ENCODE results near the gene PTPN1. TPM values are rescaled to one million over a fixed set of nuclear protein-coding genes. Genes with fewer than 3 reads are reported as not detected.

Gene PTPN1
- total and polyA plus RNA-seq, 2 experiments from 2014 or later, result 16.9 to 26.4 TPM

- Mint-ChIP-seq H3K9me3 (peaks cover 6% of the 10 kb centered on the region; the same call in 2 of the 3 replicates), H3K36me3 (ENCODE audit: low read depth) (no peaks in the 10 kb centered on the region), H3K27ac (no peak overlapping the region), H3K4me3 (no peak overlapping the region), H3K27me3 (ENCODE audit: insufficient read depth, low read depth, poor library complexity) (peaks cover 7% of the 10 kb centered on the region), H3K4me1 (no peaks in the 10 kb centered on the region)
- Histone ChIP-seq H2AFZ (no peak overlapping the region), H3K4me3 (no peak overlapping the region), H3K4me2 (no peak overlapping the region), H3K79me2 (replicated peaks; ENCODE audit: insufficient read depth) (no peaks in the 10 kb centered on the region), H3K27me3 (ENCODE audit: insufficient read depth) (no peaks in the 10 kb centered on the region), H3F3A (replicated peaks; ENCODE audit: low read depth) (no peaks in the 10 kb centered on the region), H3K27ac (ENCODE audit: low read depth) (no peak overlapping the region), H3K4me1 (ENCODE audit: insufficient read depth) (no peaks in the 10 kb centered on the region), H3K36me3 (ENCODE audit: insufficient read depth) (no peaks in the 10 kb centered on the region), H4K20me1 (replicated peaks; ENCODE audit: insufficient read depth) (no peaks in the 10 kb centered on the region), H3K9me2 (ENCODE audit: insufficient read depth) (no peaks in the 10 kb centered on the region)
- no peak for DNase-seq (ENCODE audit: low spot score)
- no peak for ATAC-seq
- TF ChIP-seq STAT1 (IDR thresholded peaks at IDR 0.05; ENCODE audit: unreplicated experiment) (no peak), ZNF114 (CRISPR knock-in tag; IDR thresholded peaks at IDR 0.05) (no peak), POLR2AphosphoS5 (IDR thresholded peaks at IDR 0.05; ENCODE audit: low read depth) (no peak), CREB1 (CRISPR knock-in tag; IDR thresholded peaks at IDR 0.05; ENCODE audit: low read depth) (no peak), EZH2 (IDR thresholded peaks at IDR 0.05; ENCODE audit: low read depth, unreplicated experiment) (no peak), EZH2phosphoT487 (IDR thresholded peaks at IDR 0.05; ENCODE audit: unreplicated experiment) (no peak), NANOG (IDR thresholded peaks at IDR 0.05; ENCODE audit: borderline replicate concordance) (no peak), ZNF331 (CRISPR knock-in tag; IDR thresholded peaks at IDR 0.05; ENCODE audit: low read depth) (no peak), JUNB (IDR thresholded peaks at IDR 0.05; ENCODE audit: unreplicated experiment) (no peak), REST (IDR thresholded peaks at IDR 0.05; ENCODE audit: unreplicated experiment) (no peak), ZNF462 (CRISPR knock-in tag; IDR thresholded peaks at IDR 0.05) (no peak), ETS1 (IDR thresholded peaks at IDR 0.05) (no peak)
- TF ChIP-seq, protein P1, sequence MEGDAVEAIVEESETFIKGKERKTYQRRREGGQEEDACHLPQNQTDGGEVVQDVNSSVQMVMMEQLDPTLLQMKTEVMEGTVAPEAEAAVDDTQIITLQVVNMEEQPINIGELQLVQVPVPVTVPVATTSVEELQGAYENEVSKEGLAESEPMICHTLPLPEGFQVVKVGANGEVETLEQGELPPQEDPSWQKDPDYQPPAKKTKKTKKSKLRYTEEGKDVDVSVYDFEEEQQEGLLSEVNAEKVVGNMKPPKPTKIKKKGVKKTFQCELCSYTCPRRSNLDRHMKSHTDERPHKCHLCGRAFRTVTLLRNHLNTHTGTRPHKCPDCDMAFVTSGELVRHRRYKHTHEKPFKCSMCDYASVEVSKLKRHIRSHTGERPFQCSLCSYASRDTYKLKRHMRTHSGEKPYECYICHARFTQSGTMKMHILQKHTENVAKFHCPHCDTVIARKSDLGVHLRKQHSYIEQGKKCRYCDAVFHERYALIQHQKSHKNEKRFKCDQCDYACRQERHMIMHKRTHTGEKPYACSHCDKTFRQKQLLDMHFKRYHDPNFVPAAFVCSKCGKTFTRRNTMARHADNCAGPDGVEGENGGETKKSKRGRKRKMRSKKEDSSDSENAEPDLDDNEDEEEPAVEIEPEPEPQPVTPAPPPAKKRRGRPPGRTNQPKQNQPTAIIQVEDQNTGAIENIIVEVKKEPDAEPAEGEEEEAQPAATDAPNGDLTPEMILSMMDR (conservative IDR thresholded peaks at IDR 0.05; ENCODE audit: low read depth in 2 of 2), result no peak
Measured at GRCh38 chr20:50481741-50482140, 28.4 kb upstream of the PTPN1 start.

All from GM23338 (cell line).